Thyroid gland (tissue), 4 donors: Measurements from ENCODE around the gene ZBTB49. TPM values are rescaled to one million over a fixed set of nuclear protein-coding genes. Genes with fewer than 3 reads are reported as not detected.

Experiments
- DNase-seq, 2 donors: peaks; one replicate each; pipeline ENCODE4 v3.0.0-alpha.2; 2019
- H3K27ac ChIP-seq, 3 donors: fragments of 200-600 bp; sonication (generic); 1 replicate in 2 of 3; 2 replicates in 1 of 3; pipeline ENCODE4 v1.5.1; 2016 to 2019; ENCODE audit warnings: mild to moderate bottlenecking in 1 of 3, moderate library complexity in 1 of 3
- H3K27me3 ChIP-seq: fragments of 200-600 bp; sonication (generic); one replicate; pipeline ENCODE4 v1.5.1; 2019
- H3K36me3 ChIP-seq, 2 donors: fragments of 200-600 bp; sonication (generic); one replicate each; pipeline ENCODE4 v1.5.1; 2016 to 2019
- H3K4me1 ChIP-seq, 2 donors: fragments of 200-600 bp; sonication (generic); one replicate each; pipeline ENCODE4 v1.5.1; 2017 to 2019
- H3K4me3 ChIP-seq, 3 donors: fragments of 200-600 bp; sonication (generic); replicated peaks in 1 of 3; 1 replicate in 2 of 3; 2 replicates in 1 of 3; pipeline ENCODE4 v1.5.1; 2016; ENCODE audit warnings: mild to moderate bottlenecking in 1 of 3
- H3K9me3 ChIP-seq: fragments of 200-600 bp; sonication (generic); one replicate; pipeline ENCODE4 v1.5.1; 2017
- CTCF ChIP-seq, 6 experiments: fragments of 200-600 bp in 3 of 6; fragments of 450-650 bp in 3 of 6; sonication (generic) in 3 of 6; IDR thresholded peaks; one replicate each; pipeline ENCODE4 v1.5.1; 2016 to 2019; ENCODE audit warnings: antibody characterized with exemption in 6 of 6, mild to moderate bottlenecking in 2 of 6, inconsistent platforms in 1 of 6, moderate library complexity in 1 of 6
- POLR2A ChIP-seq, 2 donors: fragments of 450-650 bp; IDR thresholded peaks; one replicate each; pipeline ENCODE4 v1.6.1; 2017; ENCODE audit warnings: antibody characterized with exemption in 2 of 2, mild to moderate bottlenecking in 2 of 2, moderate library complexity in 1 of 2
- WGBS, 2 donors: methylation state at CpG; one replicate each; pipeline ENCODE4 v1.1.5; 2017; 5-methylcytosine and 5-hydroxymethylcytosine counted together
- intact Hi-C: fragments of 100-400 bp; cut with DNase I; formaldehyde crosslinking; loops from one replicate; pipeline ENCODE4 v1.15.1; 2023
- total RNA-seq, 4 donors: library from RNA; depleted of rRNA; stranded (reverse); fragments of >200 nt; gene quantifications; one replicate each; pipeline ENCODE4 v1.2.3, GENCODE V29; 2016

The ZBTB49 gene
- total RNA-seq, 4 donors from 2014 or later = 7.5 to 21.7 (median 9.2) TPM

GRCh38 chr4:4315461-4316149 lies 25.6 kb downstream of the ZBTB49 start:
- Histone ChIP-seq H3K27ac (no peak overlapping the region), H3K4me3 (no peak overlapping the region), H3K36me3 (peaks cover 24 to 32% of the 10 kb centered on the region in 2 donors), H3K9me3 (no peaks in the 10 kb centered on the region), H3K27me3 (no peaks in the 10 kb centered on the region), H3K4me1 (no peaks in the 10 kb centered on the region)
- no peak for DNase-seq
- 90 to 91% methylated on average over 12 of the region's 12 CpGs for WGBS, 2 donors
- no peak for TF ChIP-seq POLR2A (IDR thresholded peaks at IDR 0.05)
- TF ChIP-seq CTCF (IDR thresholded peaks at IDR 0.05) = no peak
- intact Hi-C loops = no loop called here

- H3K9me3 ChIP-seq = no peaks in the 10 kb centered on the region
- no peaks in the 10 kb centered on the region for H3K27me3 ChIP-seq
- no peaks in the 10 kb centered on the region for H3K4me1 ChIP-seq
- intact Hi-C loops = no loop called here
- TF ChIP-seq POLR2A (IDR thresholded peaks at IDR 0.05) = no peak
- TF ChIP-seq CTCF (IDR thresholded peaks at IDR 0.05) = no peak
- 85 to 92% methylated on average over 13 of the region's 13 CpGs for WGBS, 2 donors
- H3K4me3 ChIP-seq = no peak overlapping the region
- no peak overlapping the region for H3K27ac ChIP-seq
- H3K36me3 ChIP-seq = peaks cover 29 to 37% of the 10 kb centered on the region in 2 donors
- no peak for DNase-seq
These were observed 26.1 kb downstream of the ZBTB49 start for GRCh38 chr4:4316150-4316495.

GRCh38 chr4:4317496-4318232 lies 27.6 kb downstream of the ZBTB49 start:
- no peaks in the 10 kb centered on the region for H3K4me1 ChIP-seq
- no peak for DNase-seq
- no peak overlapping the region for H3K27ac ChIP-seq
- TF ChIP-seq POLR2A (IDR thresholded peaks at IDR 0.05) (no peak), CTCF (IDR thresholded peaks at IDR 0.05) (no peak)
- no peak overlapping the region for H3K4me3 ChIP-seq
- no peaks in the 10 kb centered on the region for H3K27me3 ChIP-seq
- WGBS, 2 donors = 91 to 94% methylated on average over 22 of the region's 23 CpGs
- H3K36me3 ChIP-seq = peaks cover 39 to 41% of the 10 kb centered on the region in 2 donors
- no peaks in the 10 kb centered on the region for H3K9me3 ChIP-seq
- intact Hi-C loops = no loop called here

GRCh38 chr4:4320528-4320927 lies 30.5 kb downstream of the ZBTB49 start:
- TF ChIP-seq POLR2A (IDR thresholded peaks at IDR 0.05) (no peak), CTCF (IDR thresholded peaks at IDR 0.05) (no peak)
- intact Hi-C loops = no loop called here

More at GRCh38 chr4:4320528-4320927, 30.5 kb downstream of the ZBTB49 start:
- Histone ChIP-seq H3K27ac (no peak overlapping the region), H3K9me3 (no peaks in the 10 kb centered on the region), H3K36me3 (peaks cover 25 to 32% of the 10 kb centered on the region in 2 donors), H3K4me3 (no peak overlapping the region), H3K27me3 (no peaks in the 10 kb centered on the region), H3K4me1 (no peaks in the 10 kb centered on the region)
- no peak for DNase-seq
- 94 to 98% methylated on average over 14 to 15 of the region's 15 CpGs for WGBS, 2 donors
